T-helper 2 cell treated with Interferon-gamma antibody and Interleukin-4, amounts not matched to agents 5 μg/mL and 100 μg/mL, for 36 hours (primary cell): ENCODE results near the gene VPS13D.
"Not testable (repeated sequence)": the region's sequence is repeated elsewhere in the genome, so short reads cannot be mapped to it uniquely, and the experiment has no call there.

Experiments
- DNase-seq: peaks from one replicate; pipeline ENCODE4 v3.0.0; 2021; ENCODE audit warnings: low spot score
- H3K27ac Mint-ChIP-seq: one replicate; pipeline ENCODE4 v1.8.0; 2021; ENCODE audit warnings: mild to moderate bottlenecking, mixed read lengths
- H3K27me3 Mint-ChIP-seq: one replicate; pipeline ENCODE4 v1.8.0; 2021; ENCODE audit warnings: low read depth, mixed read lengths
- H3K36me3 Mint-ChIP-seq: one replicate; pipeline ENCODE4 v1.8.0; 2021; ENCODE audit warnings: low read depth, mixed read lengths
- H3K4me1 Mint-ChIP-seq: one replicate; pipeline ENCODE4 v1.8.0; 2021; ENCODE audit warnings: low read depth, mixed read lengths
- H3K4me3 Mint-ChIP-seq: one replicate; pipeline ENCODE4 v1.8.0; 2022; ENCODE audit warnings: mild to moderate bottlenecking, moderate library complexity, mixed read lengths
- H3K9me3 Mint-ChIP-seq: one replicate; pipeline ENCODE4 v1.8.0; 2021; ENCODE audit warnings: mixed read lengths

Gene VPS13D

GRCh38 chr1:12204754-12205658, 24.8 kb upstream of the VPS13D start:
- no peak for DNase-seq
- no peaks in the 10 kb centered on the region for H3K9me3 Mint-ChIP-seq
- no peak overlapping the region for H3K4me3 Mint-ChIP-seq
- peaks cover 48% of the 10 kb centered on the region for H3K36me3 Mint-ChIP-seq
- H3K27ac Mint-ChIP-seq: peak overlapping the region; percentile 69
- peaks cover 26% of the 10 kb centered on the region for H3K4me1 Mint-ChIP-seq
- H3K27me3 Mint-ChIP-seq: no peaks in the 10 kb centered on the region

GRCh38 chr1:12206238-12206637, 23.6 kb upstream of the VPS13D start:
- Mint-ChIP-seq H3K36me3 (peaks cover 44% of the 10 kb centered on the region), H3K4me1 (peaks cover 33% of the 10 kb centered on the region), H3K27me3 (no peaks in the 10 kb centered on the region), H3K27ac (peak overlapping the region; percentile 41), H3K4me3 (no peak overlapping the region), H3K9me3 (no peaks in the 10 kb centered on the region)
- no peak for DNase-seq

GRCh38 chr1:12206792-12207424, 22.9 kb upstream of the VPS13D start:
- Mint-ChIP-seq H3K9me3 (no peaks in the 10 kb centered on the region), H3K4me3 (no peak overlapping the region), H3K36me3 (peaks cover 41% of the 10 kb centered on the region), H3K27me3 (no peaks in the 10 kb centered on the region), H3K4me1 (peaks cover 33% of the 10 kb centered on the region), H3K27ac (peak overlapping the region; percentile 41)
- no peak for DNase-seq

GRCh38 chr1:12208271-12208670, 21.6 kb upstream of the VPS13D start:
- peaks cover 29% of the 10 kb centered on the region for H3K4me1 Mint-ChIP-seq
- no peak for DNase-seq
- H3K36me3 Mint-ChIP-seq: peaks cover 33% of the 10 kb centered on the region
- no peaks in the 10 kb centered on the region for H3K9me3 Mint-ChIP-seq
- peak overlapping the region; percentile 73 for H3K27ac Mint-ChIP-seq
- no peak overlapping the region for H3K4me3 Mint-ChIP-seq
- peaks cover 1% of the 10 kb centered on the region for H3K27me3 Mint-ChIP-seq

- Mint-ChIP-seq H3K27me3 (peaks cover 2% of the 10 kb centered on the region), H3K4me1 (peaks cover 23% of the 10 kb centered on the region), H3K36me3 (peaks cover 30% of the 10 kb centered on the region), H3K4me3 (no peak overlapping the region), H3K9me3 (no peaks in the 10 kb centered on the region), H3K27ac (peak overlapping the region; percentile 19)
- DNase-seq: peak; percentile 73
Observed at GRCh38 chr1:12208764-12209494, 20.9 kb upstream of the VPS13D start.

GRCh38 chr1:12209495-12209832, 20.4 kb upstream of the VPS13D start:
- Mint-ChIP-seq H3K36me3 (peaks cover 29% of the 10 kb centered on the region), H3K9me3 (no peaks in the 10 kb centered on the region), H3K27ac (no peak overlapping the region), H3K27me3 (peaks cover 2% of the 10 kb centered on the region), H3K4me1 (peaks cover 18% of the 10 kb centered on the region), H3K4me3 (no peak overlapping the region)
- no peak for DNase-seq

GRCh38 chr1:12215118-12215961, 14.5 kb upstream of the VPS13D start:
- Mint-ChIP-seq H3K36me3 (peaks cover 2% of the 10 kb centered on the region), H3K9me3 (no peaks in the 10 kb centered on the region), H3K27ac (no peak overlapping the region), H3K4me1 (peaks cover 5% of the 10 kb centered on the region), H3K27me3 (peaks cover 4% of the 10 kb centered on the region), H3K4me3 (no peak overlapping the region)
- no peak for DNase-seq

GRCh38 chr1:12219800-12220199, 10.0 kb upstream of the VPS13D start:
- H3K27ac Mint-ChIP-seq: no peak overlapping the region
- H3K27me3 Mint-ChIP-seq: peaks cover 7% of the 10 kb centered on the region
- no peaks in the 10 kb centered on the region for H3K4me1 Mint-ChIP-seq
- peaks cover 8% of the 10 kb centered on the region for H3K9me3 Mint-ChIP-seq
- no peak overlapping the region for H3K4me3 Mint-ChIP-seq
- no peak for DNase-seq
- H3K36me3 Mint-ChIP-seq: peaks cover 2% of the 10 kb centered on the region

GRCh38 chr1:12220890-12221289, 8.9 kb upstream of the VPS13D start:
- Mint-ChIP-seq H3K36me3 (peaks cover 2% of the 10 kb centered on the region), H3K9me3 (peaks cover 8% of the 10 kb centered on the region), H3K4me3 (no peak overlapping the region), H3K4me1 (no peaks in the 10 kb centered on the region), H3K27ac (no peak overlapping the region), H3K27me3 (peaks cover 7% of the 10 kb centered on the region)
- no peak for DNase-seq

GRCh38 chr1:12222700-12223099, 7.1 kb upstream of the VPS13D start:
- H3K4me1 Mint-ChIP-seq, H3K27ac Mint-ChIP-seq, H3K36me3 Mint-ChIP-seq, H3K4me3 Mint-ChIP-seq, H3K27me3 Mint-ChIP-seq, DNase-seq, H3K9me3 Mint-ChIP-seq: not testable (repeated sequence)

GRCh38 chr1:12224092-12224491, 5.7 kb upstream of the VPS13D start:
- not testable (repeated sequence) for H3K4me3 Mint-ChIP-seq, H3K27ac Mint-ChIP-seq, H3K4me1 Mint-ChIP-seq, DNase-seq, H3K36me3 Mint-ChIP-seq, H3K9me3 Mint-ChIP-seq
- peaks cover 11% of the 10 kb centered on the region for H3K27me3 Mint-ChIP-seq

- peaks cover 6% of the 10 kb centered on the region for H3K27me3 Mint-ChIP-seq
- no peak overlapping the region for H3K27ac Mint-ChIP-seq
- peaks cover 7% of the 10 kb centered on the region for H3K4me1 Mint-ChIP-seq
- H3K9me3 Mint-ChIP-seq: no peaks in the 10 kb centered on the region
- peak overlapping the region; percentile 59 for H3K4me3 Mint-ChIP-seq
- no peak for DNase-seq
- no peaks in the 10 kb centered on the region for H3K36me3 Mint-ChIP-seq
Observed at GRCh38 chr1:12228979-12229378, 851 bp upstream of the VPS13D start.

GRCh38 chr1:12229386-12229834, 420 bp upstream of the VPS13D start:
- no peak for DNase-seq
- Mint-ChIP-seq H3K36me3 (no peaks in the 10 kb centered on the region), H3K9me3 (no peaks in the 10 kb centered on the region), H3K27ac (no peak overlapping the region), H3K27me3 (peaks cover 6% of the 10 kb centered on the region), H3K4me1 (peaks cover 7% of the 10 kb centered on the region), H3K4me3 (peak overlapping the region; percentile 59)
